ENCODE results near the gene CRYGN. TPM values are rescaled to one million over a fixed set of nuclear protein-coding genes. Genes with fewer than 3 reads are reported as not detected.

The CRYGN gene, protein sequence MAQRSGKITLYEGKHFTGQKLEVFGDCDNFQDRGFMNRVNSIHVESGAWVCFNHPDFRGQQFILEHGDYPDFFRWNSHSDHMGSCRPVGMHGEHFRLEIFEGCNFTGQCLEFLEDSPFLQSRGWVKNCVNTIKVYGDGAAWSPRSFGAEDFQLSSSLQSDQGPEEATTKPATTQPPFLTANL
- total RNA-seq, result not detected in 2 replicates

DNA sequence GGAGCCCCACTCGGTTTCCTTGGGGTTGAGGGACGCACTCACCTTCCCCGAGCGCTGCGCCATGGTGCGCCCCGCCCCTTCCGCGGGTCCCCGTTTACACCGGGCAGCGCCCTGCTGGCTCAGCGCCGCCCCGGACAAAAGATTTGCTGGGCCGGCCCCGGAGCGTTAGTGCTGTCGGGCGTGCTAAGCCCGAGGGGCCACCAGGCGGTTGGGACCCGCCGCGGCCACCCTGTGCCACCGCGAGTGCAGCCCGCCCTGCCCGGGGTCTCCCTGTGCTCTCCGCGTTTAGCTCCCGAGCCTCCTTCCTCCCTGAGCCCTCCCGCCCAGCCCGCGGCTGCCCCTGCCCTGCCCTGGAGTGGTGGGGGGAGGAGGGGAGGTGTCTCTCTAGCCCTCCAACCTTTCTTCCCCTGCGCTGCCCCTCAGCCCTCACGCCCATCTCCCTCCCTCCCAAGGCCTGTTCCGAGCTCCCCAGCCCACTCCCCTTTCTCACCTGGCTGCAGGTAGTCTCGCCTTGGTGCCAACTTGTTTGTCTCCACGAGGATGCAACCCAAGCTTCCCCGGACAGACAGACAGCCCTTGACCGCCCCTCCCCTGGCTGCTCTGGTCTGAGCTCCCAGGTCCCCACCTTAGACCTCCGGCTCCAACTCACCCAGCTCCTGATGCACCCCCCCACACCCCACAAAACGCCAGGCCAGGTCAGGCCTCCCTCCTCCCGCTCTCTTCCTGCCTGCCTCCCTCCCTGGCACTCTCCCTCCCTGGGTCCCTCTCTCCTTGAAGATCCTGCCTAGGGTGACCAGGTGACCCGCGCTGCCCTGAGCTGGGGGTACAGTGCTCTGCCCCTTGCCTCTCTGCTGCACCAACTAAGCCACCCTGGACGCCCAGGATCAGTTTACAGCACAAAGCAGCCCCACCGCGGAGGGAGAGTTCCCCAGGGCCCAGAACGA, at the start of gene CRYGN:
Gene CRYGN, minus strand, starts transcription at position 287 of the 944 bp plus-strand sequence. Its CDS starts 224 bp downstream, at position 63.

DNA sequence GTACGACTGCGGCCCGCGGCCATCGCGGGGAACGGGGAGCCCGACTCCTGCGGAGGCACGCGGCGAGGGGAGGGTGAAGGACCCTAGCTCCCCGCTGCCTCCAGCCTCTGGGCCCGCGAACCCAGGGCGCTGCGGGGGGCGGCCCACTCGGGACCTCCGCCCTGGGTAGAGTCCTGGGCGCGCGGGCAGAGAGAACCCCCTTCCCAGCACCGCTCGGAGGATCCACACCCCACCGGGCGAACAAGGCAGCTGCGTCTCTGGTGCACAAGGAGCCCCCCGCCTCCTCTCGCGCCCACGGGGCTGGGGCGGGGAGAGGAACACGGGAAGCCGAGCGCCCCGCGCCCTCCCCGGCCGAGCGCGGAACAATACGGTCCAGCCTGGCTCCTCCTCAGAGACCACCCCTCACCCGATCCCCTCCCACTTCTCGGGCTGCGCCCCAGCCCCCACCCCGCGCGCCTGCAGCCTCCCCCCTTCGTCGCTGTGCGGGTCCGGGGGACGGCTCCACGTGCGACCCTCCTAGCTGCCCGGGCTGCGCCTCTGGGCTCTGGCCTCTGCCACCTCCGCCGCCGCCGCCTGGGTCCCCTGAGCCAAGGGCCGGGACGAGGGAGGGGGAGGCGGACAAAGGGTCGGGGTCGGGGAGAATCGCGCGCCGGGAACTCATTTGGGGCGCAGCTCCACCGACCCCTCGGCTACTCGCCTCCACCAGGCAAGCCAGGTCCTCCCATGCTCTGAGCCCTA, 30.1 kb downstream of the CRYGN start, which contains the start of gene WDR86:
Gene WDR86, minus strand, starts transcription at position 372 of the 738 bp plus-strand sequence. CDS start 449 bp downstream, outside the sequence.

Other genes with a start within 250 kb of the CRYGN start
- gene H2BK1, start 229.7 kb downstream of the CRYGN start, total RNA-seq, result not detected in 2 replicates
- gene ABCF2, start 212.9 kb downstream of the CRYGN start, total RNA-seq, result 44.6 and 54.8 TPM in 2 replicates
- 74.2 and 81.2 TPM in 2 replicates for gene CHPF2, start 207.7 kb downstream of the CRYGN start, total RNA-seq
- 23.7 and 51.5 TPM in 2 replicates for gene SMARCD3, start 191.4 kb downstream of the CRYGN start, total RNA-seq
- gene NUB1, start 98.3 kb downstream of the CRYGN start, total RNA-seq, result 43.8 and 47.4 TPM in 2 replicates
- 1.7 and 16.6 TPM in 2 replicates for gene WDR86, start 30.1 kb downstream of the CRYGN start, total RNA-seq
- 65.6 and 71.6 TPM in 2 replicates for gene RHEB, start 79.8 kb upstream of the CRYGN start, total RNA-seq